NCI-H446 treated with DMSO at 0.1 percent for 48 hours (cell line): Measurements from ENCODE around the gene STRADA.
"Not testable (repeated sequence)": the region's sequence is repeated elsewhere in the genome, so short reads cannot be mapped to it uniquely, and the experiment has no call there.

ENCODE experiments used
- DNase-seq: peaks from one replicate; lab custom pipeline; 2025; lab: John Stamatoyannopoulos, UW

The STRADA gene

GRCh38 chr17:63754046-63754445 is 12.4 kb upstream of the STRADA start:
- DNase-seq: no peak

- DNase-seq: no peak
Measured at GRCh38 chr17:63753215-63753614, 11.6 kb upstream of the STRADA start.

- no peak for DNase-seq
Measured at GRCh38 chr17:63752707-63753106, 11.1 kb upstream of the STRADA start.

- no peak for DNase-seq
Measured at GRCh38 chr17:63751806-63752205, 10.2 kb upstream of the STRADA start.

DNA sequence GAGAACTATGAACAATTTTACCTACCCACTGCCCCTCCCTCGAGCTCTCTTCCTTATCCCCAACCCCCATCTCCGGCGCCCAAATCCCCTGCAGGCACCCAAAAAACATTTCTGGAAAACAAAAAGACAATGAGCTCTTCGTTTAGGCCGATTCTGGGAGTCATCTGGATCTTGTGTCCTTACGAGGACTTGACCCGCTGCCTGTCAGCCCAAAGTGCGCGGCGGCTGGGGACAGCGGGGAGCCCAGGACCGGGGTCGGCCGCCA is 524 bp downstream of the STRADA start:
- DNase-seq: no peak

DNA sequence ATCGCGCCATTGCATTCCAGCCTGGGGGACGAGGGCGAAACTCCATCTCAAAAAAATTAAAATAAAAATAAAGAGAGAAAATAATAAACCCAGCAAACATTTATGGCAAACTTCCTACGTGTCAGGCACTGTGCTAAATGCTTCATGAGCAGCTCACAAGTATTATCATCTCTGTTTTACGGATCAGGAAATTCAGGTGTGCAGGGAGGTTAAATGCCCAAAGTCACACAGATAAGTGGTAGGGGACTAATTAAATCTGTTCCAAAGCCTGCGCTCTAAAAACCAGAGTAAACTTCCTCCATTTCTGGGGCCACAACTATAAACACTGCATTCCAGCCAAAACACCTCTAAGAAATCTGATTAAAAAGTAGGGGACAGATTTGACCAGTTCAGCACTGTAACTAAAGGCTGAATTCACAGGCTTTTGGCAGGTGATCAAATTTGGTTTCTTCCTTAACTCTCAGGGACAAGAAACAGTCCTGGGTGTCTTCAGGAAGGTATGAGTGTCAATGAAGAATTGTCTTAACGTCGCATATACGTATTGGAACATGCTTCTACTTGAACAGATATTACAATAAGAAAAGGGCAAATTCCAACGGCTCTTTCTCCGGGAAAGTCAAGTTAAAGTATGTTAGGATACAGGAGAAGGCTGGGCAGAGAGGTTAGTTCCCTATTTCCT is 996 bp downstream of the STRADA start:
- DNase-seq: no peak

GRCh38 chr17:63735691-63736090 is 5.9 kb downstream of the STRADA start:
- no peak for DNase-seq

- no peak for DNase-seq
Measured at GRCh38 chr17:63722403-63722802, 19.2 kb downstream of the STRADA start.

DNA sequence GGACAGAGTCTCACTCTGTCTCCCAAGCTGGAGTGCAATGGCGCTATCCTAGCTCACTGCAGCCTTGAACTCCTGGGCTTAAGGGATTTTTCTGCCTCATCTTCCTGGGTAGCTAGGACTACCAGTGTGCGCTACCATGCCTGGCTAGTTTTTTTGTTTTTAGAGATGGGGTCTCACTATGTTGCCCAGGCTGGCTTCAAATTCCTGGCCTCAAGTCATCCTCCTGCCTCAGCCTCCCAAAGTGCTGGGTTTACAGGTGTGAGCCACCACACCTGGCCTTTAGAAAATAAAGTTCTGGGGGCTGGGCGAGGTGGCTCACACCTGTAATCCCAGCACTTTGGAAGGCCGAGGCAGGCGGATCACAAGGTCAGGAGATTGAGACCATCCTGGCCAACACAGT is 21.4 kb downstream of the STRADA start:
- DNase-seq: not testable (repeated sequence)

- no peak for DNase-seq
Measured at GRCh38 chr17:63718988-63719387, 22.6 kb downstream of the STRADA start.

DNA sequence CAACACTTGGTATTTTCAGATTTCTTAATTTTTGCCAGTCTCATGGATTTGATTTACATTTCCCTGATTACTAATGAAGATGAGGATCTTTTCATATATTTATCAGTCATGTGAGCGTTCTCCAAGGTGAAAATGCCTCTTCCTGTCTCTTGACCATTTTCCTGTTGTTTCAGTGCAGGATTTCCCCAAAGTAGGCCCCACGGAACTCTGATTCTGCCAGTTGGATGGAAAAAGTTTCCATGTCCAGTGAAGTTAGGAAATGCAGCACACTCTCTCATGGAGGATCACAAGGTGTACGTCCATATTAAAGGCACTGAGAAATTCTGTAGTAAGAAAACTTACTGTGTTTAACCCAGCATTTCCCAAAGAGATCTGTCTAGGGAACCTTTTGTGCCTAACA is 25.2 kb downstream of the STRADA start:
- DNase-seq: no peak

GRCh38 chr17:63714550-63715277 is 26.9 kb downstream of the STRADA start:
- DNase-seq: no peak

GRCh38 chr17:63709110-63709509 is 32.5 kb downstream of the STRADA start:
- DNase-seq: no peak

DNA sequence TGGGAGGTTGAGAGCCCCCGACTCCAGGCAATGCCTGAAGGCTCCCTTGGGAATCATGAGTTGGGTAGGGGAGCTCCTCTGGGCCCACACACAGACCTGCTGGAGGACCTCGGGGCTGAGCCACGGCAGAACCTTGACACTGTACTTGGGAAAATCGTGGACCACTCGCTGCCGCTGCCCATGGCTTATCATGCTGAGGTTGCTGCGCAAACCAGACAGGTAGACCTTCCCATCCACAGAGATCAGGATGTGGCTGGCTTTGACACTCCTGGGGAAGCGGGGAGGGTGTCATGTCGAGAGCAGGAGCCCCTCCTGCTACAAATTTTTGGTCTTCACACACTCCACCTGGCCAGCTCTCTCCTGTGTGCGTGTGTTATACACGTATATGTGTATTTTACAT is 34.4 kb downstream of the STRADA start:
- no peak for DNase-seq

GRCh38 chr17:63706336-63707082 is 35.1 kb downstream of the STRADA start:
- DNase-seq: no peak

GRCh38 chr17:63705657-63706056 is 35.9 kb downstream of the STRADA start:
- no peak for DNase-seq

DNA sequence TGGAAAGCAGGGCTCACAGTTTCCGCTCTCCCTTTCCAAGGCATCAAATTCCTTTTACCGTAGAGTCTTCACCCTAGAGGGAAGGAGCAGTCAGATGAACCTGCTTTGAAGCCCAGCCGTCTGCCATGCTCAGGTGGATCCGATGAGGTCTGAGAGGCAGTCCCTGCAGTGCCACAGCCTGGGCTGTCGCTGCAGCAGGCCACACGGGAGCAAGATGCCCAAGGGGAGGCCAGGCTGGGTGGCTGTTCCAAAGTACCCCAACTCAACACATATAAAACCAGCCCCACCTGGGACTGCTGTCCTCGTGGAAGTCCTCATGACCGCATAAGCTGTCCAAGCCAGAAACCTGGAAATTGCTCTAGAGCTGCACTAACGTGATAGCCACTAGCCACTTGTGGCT is 36.8 kb downstream of the STRADA start:
- no peak for DNase-seq

DNA sequence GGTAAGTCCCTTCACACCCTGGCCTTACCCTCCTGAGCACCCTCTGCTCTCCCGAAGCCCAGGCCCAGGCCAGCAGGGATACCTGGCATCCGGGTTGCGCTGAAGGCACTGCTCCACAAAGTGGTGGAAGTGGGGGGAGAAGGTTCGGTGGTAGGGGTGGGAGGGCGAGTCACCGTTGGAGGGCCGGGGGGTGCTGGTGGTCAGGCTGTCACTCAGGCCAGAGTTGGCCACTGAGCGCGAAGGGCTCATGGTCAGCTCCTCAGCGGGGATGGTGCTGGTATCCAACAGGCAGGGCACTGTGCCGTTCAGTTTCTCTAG is 37.4 kb downstream of the STRADA start:
- no peak for DNase-seq

- DNase-seq: no peak
Measured at GRCh38 chr17:63703556-63704258, 37.9 kb downstream of the STRADA start.

DNA sequence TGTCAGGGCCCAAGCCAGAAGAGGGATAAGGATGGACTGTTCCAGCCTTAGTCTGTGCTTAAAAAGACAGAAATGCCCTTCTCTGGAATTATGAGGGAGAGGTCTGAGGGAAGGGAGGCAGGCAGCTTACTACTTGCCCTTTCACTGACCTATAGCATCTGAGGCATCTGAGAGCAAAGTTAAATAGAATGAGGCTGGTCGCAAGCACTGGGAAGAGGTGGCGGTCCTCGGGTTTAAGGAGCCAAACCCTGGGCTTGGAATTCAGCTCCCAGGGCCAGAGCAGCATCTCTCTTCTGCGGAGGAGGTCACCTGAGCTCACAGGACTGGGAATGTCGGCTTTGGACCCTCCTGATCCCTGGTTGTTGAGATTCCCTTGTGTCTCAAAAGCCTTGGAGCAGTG is 38.6 kb downstream of the STRADA start:
- DNase-seq: no peak

- DNase-seq: no peak
Measured at GRCh38 chr17:63702721-63703015, 38.9 kb downstream of the STRADA start.

GRCh38 chr17:63701868-63702720 is 39.5 kb downstream of the STRADA start:
- no peak for DNase-seq
